Measurements from ENCODE around the gene UQCRQ. TPM values are rescaled to one million over a fixed set of nuclear protein-coding genes. Genes with fewer than 3 reads are reported as not detected.

Gene UQCRQ
- total RNA-seq, 1 experiment from 2014 or later = 294 TPM

- no peak for DNase-seq (ENCODE audit: low read depth)
Measured at GRCh38 chr5:132909702-132910101, 43.3 kb downstream of the UQCRQ start.

DNA sequence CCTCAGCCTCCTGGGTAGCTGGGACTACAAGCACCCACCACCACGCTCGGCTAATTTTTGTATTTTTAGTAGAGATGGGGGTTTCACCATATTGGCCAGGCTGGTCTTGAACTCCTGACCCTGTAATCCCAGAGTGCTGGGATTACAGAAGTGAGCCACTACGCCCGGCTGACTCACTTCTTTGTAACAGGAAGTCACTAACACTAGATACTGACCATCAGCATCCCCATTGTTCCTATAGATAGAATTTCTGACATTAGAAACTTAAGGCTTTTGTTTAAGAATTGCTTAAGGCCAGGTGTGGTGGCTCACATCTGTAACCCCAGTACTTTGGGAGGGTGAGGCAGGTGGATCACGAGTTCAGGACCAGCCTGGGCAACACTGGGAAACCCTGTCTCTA, 49.2 kb downstream of the UQCRQ start:
- no peak for DNase-seq (ENCODE audit: low read depth)

DNA sequence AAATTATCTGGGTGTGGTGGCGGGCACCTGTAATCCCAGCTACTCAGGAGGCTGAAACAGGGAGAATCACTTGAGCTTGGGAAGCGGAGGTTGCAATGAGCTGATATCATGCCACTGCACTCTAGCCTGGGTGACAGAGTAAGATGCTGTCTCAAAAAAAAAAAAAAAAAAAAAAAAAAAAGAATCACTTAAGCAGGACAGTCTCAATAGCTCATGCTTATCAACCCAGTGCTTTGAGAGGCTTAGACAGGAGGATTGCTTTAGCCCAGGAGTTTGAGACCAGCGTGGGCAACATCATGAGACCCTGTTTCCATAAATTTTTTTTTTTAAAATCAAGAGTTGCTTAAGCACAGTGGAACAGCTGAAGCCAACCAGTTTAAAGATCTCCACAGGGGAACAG, 49.6 kb downstream of the UQCRQ start:
- no peak for DNase-seq (ENCODE audit: low read depth)

Other genes with a start within 250 kb of the UQCRQ start
- not detected in 2 replicates for gene IL13, start 208.5 kb upstream of the UQCRQ start, total RNA-seq (2014; rRNA removed; shearing (Covaris generic))
- not detected in 2 replicates for gene IL4, start 192.7 kb upstream of the UQCRQ start, total RNA-seq (2014; rRNA removed; shearing (Covaris generic))
- gene KIF3A, start 129.1 kb upstream of the UQCRQ start, total RNA-seq (2014; rRNA removed; shearing (Covaris generic)) = 10.1 and 19.3 TPM in 2 replicates
- 0.06 and 0.09 TPM in 2 replicates for gene CCNI2, start 119.2 kb upstream of the UQCRQ start, total RNA-seq (2014; rRNA removed; shearing (Covaris generic))
- 27.1 and 27.2 TPM in 2 replicates for gene SEPTIN8, start 89.4 kb upstream of the UQCRQ start, total RNA-seq (2014; rRNA removed; shearing (Covaris generic))
- 0.42 TPM in 1 of 2 replicates, not detected in the other for gene SOWAHA, start 53.3 kb upstream of the UQCRQ start, total RNA-seq (2014; rRNA removed; shearing (Covaris generic))
- 8.2 and 8.3 TPM in 2 replicates for gene SHROOM1, start 36.0 kb upstream of the UQCRQ start, total RNA-seq (2014; rRNA removed; shearing (Covaris generic))
- gene GDF9, start 173 bp upstream of the UQCRQ start, total RNA-seq (2014; rRNA removed; shearing (Covaris generic)) = 0.17 TPM in 1 of 2 replicates, not detected in the other
- 0.17 and 0.68 TPM in 2 replicates for gene LEAP2, start 7.0 kb downstream of the UQCRQ start, total RNA-seq (2014; rRNA removed; shearing (Covaris generic))
- 25.0 and 34.2 TPM in 2 replicates for gene AFF4, start 97.0 kb downstream of the UQCRQ start, total RNA-seq (2014; rRNA removed; shearing (Covaris generic))
- 29.1 and 31.3 TPM in 2 replicates for gene ZCCHC10, start 159.9 kb downstream of the UQCRQ start, total RNA-seq (2014; rRNA removed; shearing (Covaris generic))
- 259 and 294 TPM in 2 replicates for gene HSPA4, start 185.4 kb downstream of the UQCRQ start, total RNA-seq (2014; rRNA removed; shearing (Covaris generic))